Aorta (tissue), 4 donors: ENCODE measurements around the gene API5. TPM values are rescaled to one million over a fixed set of nuclear protein-coding genes. Genes with fewer than 3 reads are reported as not detected.

Experiments used
- polyA plus RNA-seq, 2 donors: library from polyadenylated mRNA; stranded (reverse); fragments of 200-250 nt; gene quantifications; one replicate each; pipeline ENCODE4 v1.2.3, GENCODE V29; 2013
- total RNA-seq, 2 donors: library from RNA; stranded (reverse); fragmentation: NEBNext Ultra II Directional; extraction: Animal tissue kit (Norgen Biotek cat#: 25700); gene quantifications; one replicate each; pipeline ENCODE4 v1.2.1, GENCODE V29; 2021
- donor health status: healthy with polysubstance abuse.
- donor health status: Bipolar disorder and iron deficiency.
- donor health status: DM: no; HTN: no; CAD: no.
- donor health status: DM: yes; HTN: yes; CAD: no.

Gene API5
- total and polyA plus RNA-seq, 4 donors = 37.6 to 67.7 (median 51.6) TPM

Other genes starting within 250 kb of the API5 start
- 100 to 1,000 TPM in 1 of 2 donors, 10 to 100 TPM in 1; 80.3 to 119 TPM for gene TTC17, start 46.9 kb downstream of the API5 start, total RNA-seq
- gene TTC17, start 46.9 kb downstream of the API5 start, polyA plus RNA-seq = 10 to 100 TPM; 21.5 to 56.3 TPM